Neural progenitor cell (in vitro differentiated cells): ENCODE data around the gene TMEM190.

Source experiments
- EZH2 ChIP-seq: fragments of 200-600 bp; sonication (generic); IDR thresholded peaks from 2 replicates; pipeline ENCODE4 v1.6.1; 2017; ENCODE audit warnings: antibody characterized with exemption, mild to moderate bottlenecking, moderate library complexity
- TF ChIP-seq, protein P1 (sequence below): fragments of 200-600 bp; sonication (generic); IDR thresholded peaks from 2 replicates; pipeline ENCODE4 v1.5.1; 2017; ENCODE audit warnings: antibody characterized with exemption, mild to moderate bottlenecking

DNA sequence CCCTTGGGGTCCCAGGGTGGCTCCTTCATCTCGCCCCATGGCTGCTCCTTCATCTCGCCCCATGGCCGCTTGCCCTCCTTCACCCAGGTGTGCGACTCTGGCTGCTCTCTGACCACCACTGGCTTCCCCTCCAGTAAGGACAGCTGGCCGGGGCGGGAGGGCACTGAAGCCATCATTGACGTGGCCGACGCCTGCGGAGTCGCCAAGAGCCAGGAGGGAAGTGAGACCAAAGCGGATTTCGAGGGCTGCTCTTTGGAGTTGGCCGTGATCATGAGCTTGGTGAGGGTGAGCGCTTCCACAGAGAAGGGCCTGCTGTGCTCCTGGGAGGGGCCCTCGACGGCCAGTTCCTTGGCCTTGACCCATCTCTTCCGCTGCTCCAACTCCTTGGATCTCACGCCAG lies 18.1 kb upstream of the TMEM190 start:
- no peak for TF ChIP-seq EZH2
- TF ChIP-seq, protein P1, sequence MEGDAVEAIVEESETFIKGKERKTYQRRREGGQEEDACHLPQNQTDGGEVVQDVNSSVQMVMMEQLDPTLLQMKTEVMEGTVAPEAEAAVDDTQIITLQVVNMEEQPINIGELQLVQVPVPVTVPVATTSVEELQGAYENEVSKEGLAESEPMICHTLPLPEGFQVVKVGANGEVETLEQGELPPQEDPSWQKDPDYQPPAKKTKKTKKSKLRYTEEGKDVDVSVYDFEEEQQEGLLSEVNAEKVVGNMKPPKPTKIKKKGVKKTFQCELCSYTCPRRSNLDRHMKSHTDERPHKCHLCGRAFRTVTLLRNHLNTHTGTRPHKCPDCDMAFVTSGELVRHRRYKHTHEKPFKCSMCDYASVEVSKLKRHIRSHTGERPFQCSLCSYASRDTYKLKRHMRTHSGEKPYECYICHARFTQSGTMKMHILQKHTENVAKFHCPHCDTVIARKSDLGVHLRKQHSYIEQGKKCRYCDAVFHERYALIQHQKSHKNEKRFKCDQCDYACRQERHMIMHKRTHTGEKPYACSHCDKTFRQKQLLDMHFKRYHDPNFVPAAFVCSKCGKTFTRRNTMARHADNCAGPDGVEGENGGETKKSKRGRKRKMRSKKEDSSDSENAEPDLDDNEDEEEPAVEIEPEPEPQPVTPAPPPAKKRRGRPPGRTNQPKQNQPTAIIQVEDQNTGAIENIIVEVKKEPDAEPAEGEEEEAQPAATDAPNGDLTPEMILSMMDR = no peak
